Gastroesophageal sphincter (tissue), 3 donors: Measurements from ENCODE around the gene TSPAN15.

Source experiments
- CTCF ChIP-seq, 4 experiments: fragments of 200-600 bp in 2 of 4; fragments of 450-650 bp in 2 of 4; sonication (generic) in 1 of 4; IDR thresholded peaks; one replicate each; pipeline ENCODE4 v1.5.1; 2017 to 2019; ENCODE audit warnings: antibody characterized with exemption in 4 of 4, mild to moderate bottlenecking in 2 of 4, moderate library complexity in 2 of 4
- EP300 ChIP-seq: sonication (generic); formaldehyde crosslinking; IDR thresholded peaks from one replicate; pipeline ENCODE4 v1.6.1; 2017; ENCODE audit warnings: antibody characterized with exemption, mild to moderate bottlenecking
- POLR2A ChIP-seq, 2 donors: fragments of 450-650 bp; IDR thresholded peaks; one replicate each; pipeline ENCODE4 v1.6.1; 2017; ENCODE audit warnings: antibody characterized with exemption in 2 of 2, mild to moderate bottlenecking in 2 of 2, moderate library complexity in 1 of 2

GRCh38 chr10:69495666-69496065 is 44.4 kb downstream of the TSPAN15 start:
- TF ChIP-seq CTCF (IDR thresholded peaks at IDR 0.05) (no peak), POLR2A (IDR thresholded peaks at IDR 0.05) (no peak), EP300 (no peak)
